DND-41 (cell line): ENCODE measurements around the gene CLEC4F.

Source experiments
- EZH2 ChIP-seq: IDR thresholded peaks from 3 replicates; pipeline ENCODE4 v1.6.1; 2012; ENCODE audit warnings: borderline replicate concordance, low read depth, mild to moderate bottlenecking, moderate library complexity, low read length, inconsistent platforms; ENCODE audit not compliant: severe bottlenecking
- TF ChIP-seq, protein P1 (sequence below): IDR thresholded peaks from 2 replicates; pipeline ENCODE4 v1.5.1; 2012; ENCODE audit warnings: borderline replicate concordance, low read length, moderate library complexity, mild to moderate bottlenecking; ENCODE audit not compliant: poor library complexity, severe bottlenecking; ENCODE audit errors: extremely low read depth

DNA sequence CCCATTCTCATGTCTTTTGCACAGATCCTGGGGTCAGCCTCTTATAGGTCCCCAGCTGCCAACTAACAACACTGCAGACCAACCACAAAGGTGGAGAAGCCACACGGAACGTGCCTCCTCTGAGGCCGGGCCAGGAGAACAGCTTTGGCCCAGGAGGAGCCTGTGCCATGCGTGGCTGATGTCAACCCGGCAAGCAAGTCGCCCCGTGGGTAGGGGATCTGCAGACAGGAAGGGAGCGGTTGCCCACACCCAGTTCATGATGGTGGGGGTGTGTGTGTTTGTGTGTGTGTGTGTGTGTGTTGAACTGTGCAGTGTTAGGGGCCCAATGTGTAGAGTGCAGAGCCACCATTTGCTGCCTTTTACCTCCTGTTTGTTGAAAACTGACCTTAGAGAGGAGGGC is 2.4 kb upstream of the CLEC4F start:
- TF ChIP-seq, protein P1, sequence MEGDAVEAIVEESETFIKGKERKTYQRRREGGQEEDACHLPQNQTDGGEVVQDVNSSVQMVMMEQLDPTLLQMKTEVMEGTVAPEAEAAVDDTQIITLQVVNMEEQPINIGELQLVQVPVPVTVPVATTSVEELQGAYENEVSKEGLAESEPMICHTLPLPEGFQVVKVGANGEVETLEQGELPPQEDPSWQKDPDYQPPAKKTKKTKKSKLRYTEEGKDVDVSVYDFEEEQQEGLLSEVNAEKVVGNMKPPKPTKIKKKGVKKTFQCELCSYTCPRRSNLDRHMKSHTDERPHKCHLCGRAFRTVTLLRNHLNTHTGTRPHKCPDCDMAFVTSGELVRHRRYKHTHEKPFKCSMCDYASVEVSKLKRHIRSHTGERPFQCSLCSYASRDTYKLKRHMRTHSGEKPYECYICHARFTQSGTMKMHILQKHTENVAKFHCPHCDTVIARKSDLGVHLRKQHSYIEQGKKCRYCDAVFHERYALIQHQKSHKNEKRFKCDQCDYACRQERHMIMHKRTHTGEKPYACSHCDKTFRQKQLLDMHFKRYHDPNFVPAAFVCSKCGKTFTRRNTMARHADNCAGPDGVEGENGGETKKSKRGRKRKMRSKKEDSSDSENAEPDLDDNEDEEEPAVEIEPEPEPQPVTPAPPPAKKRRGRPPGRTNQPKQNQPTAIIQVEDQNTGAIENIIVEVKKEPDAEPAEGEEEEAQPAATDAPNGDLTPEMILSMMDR = no peak
- no peak for TF ChIP-seq EZH2
